ENCODE measurements around the gene KRTAP16-1. TPM values are rescaled to one million over a fixed set of nuclear protein-coding genes. Genes with fewer than 3 reads are reported as not detected.

The KRTAP16-1 gene
- total and polyA plus RNA-seq, 10 of the 15 experiments (the other 5 are each of a cell fraction or from before 2014, with no cell fraction given): 0.23 TPM; not detected in 9

DNA sequence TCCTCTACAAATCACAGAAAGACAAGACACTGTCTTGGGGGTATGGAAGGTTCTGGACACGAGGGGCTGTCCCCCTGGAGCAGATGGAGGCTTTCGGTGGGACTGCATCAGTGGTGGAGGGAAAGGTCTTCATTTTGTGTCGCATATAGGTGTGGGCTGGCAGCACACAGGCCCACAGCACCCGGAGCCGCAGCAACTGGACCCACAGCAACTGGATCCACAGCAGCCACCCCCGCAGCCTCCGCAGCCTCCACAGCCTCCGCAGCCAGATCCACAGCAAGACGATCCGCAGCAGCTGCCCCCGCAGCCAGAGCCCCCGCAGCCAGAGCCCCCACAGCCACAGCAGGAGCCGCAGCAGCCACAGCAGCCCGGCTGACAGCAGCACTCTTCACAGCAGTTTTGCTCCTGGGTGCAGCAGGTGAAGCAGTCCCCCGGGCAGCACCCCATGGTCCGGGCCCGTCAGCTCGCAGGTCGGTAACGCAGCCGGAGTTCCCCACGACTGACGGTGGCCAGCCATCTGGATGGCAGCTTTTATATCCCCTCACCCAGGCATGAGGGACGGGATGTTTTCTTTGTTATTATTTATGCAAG is 6.2 kb upstream of the KRTAP16-1 start, which contains the start of gene KRTAP17-1:
KRTAP17-1 (minus strand) TSS at position 507 of the 591 bp plus-strand sequence; CDS start at position 447, 60 bp downstream.
- Histone ChIP-seq H3K4me1 (ENCODE audit: control insufficient read depth, insufficient read depth, low read length) (no peaks in the 10 kb centered on the region), H4K20me1 (ENCODE audit: control insufficient read depth, insufficient read depth) (no peaks in the 10 kb centered on the region), H3K79me2 (ENCODE audit: control insufficient read depth, insufficient read depth, low read length) (no peaks in the 10 kb centered on the region), H3K9me3 (replicated peaks; ENCODE audit: control insufficient read depth, insufficient read depth, low read length) (no peaks in the 10 kb centered on the region; the same call in 2 of the 3 replicates), H3K4me2 (ENCODE audit: control insufficient read depth, insufficient read depth) (no peak within 1 kb of the TSS), H3K4me3 (no peak within 1 kb of the TSS), H3K27me3 (replicated peaks in 1 of 2; ENCODE audit: control insufficient read depth in 2 of 2, insufficient read depth in 2 of 2, low read length in 1 of 2) (no peaks in the 10 kb centered on the region), H3K9ac (ENCODE audit: control insufficient read depth, insufficient read depth, low read length) (no peak within 1 kb of the TSS), H3K27ac (ENCODE audit: control insufficient read depth, insufficient read depth) (no peak within 1 kb of the TSS), H3K36me3 (ENCODE audit: control insufficient read depth in 2 of 2, insufficient read depth in 2 of 2, low read length in 1 of 2) (no peaks in the 10 kb centered on the region), H2AFZ (ENCODE audit: control insufficient read depth, low read depth, low read length) (no peak within 1 kb of the TSS)
- no TSS peak for BruUV-seq (replicated peaks)
- DNase-seq (ENCODE audit: low read depth, low spot score) (no peak), ATAC-seq (no peak), FAIRE-seq (no peak)
- POLR2A ChIA-PET: no interaction called here
- WGBS (ENCODE audit: insufficient coverage, insufficient replicate concordance, low lambda C conversion rate, missing lambda C conversion rate): 54% methylated on average over 24 of the region's 24 CpGs
- TF ChIP-seq MYC (IDR thresholded peaks at IDR 0.05; ENCODE audit: insufficient read depth, insufficient read length, insufficient replicate concordance, low read length, severe bottlenecking) (no peak), SIN3A (IDR thresholded peaks at IDR 0.05; ENCODE audit: low read depth, low read length) (no peak), EGR1 (IDR thresholded peaks at IDR 0.05; ENCODE audit: borderline replicate concordance in 1 of 2, low read depth in 2 of 2, low read length in 2 of 2) (no peak), USF2 (IDR thresholded peaks at IDR 0.05; ENCODE audit: borderline replicate concordance, low read depth, low read length) (no peak), NR2C1 (IDR thresholded peaks at IDR 0.05) (no peak), SP1 (IDR thresholded peaks at IDR 0.05; ENCODE audit: low read depth, low read length) (no peak), MTA3 (IDR thresholded peaks at IDR 0.05; ENCODE audit: borderline replicate concordance, low read length) (no peak)
- CTCF ChIA-PET: no interaction called here
- RAD21 ChIA-PET (ENCODE audit: unreplicated experiment): no interaction called here
- SMC1A ChIA-PET (ENCODE audit: uncharacterized antibody, unreplicated experiment): no interaction called here
- intact Hi-C loops (cut with micrococcal nuclease; ENCODE audit: unreplicated experiment) (no loop called here), in situ Hi-C loops (cut with MboI) (no loop called here)
